HG03108 (cell line): ENCODE results near the gene SMCO3.
"Not testable (repeated sequence)": the region's sequence is repeated elsewhere in the genome, so short reads cannot be mapped to it uniquely, and the experiment has no call there.

Source experiments
- ATAC-seq: cut with Tn5 transposase; IDR thresholded peaks from one replicate; pipeline ENCODE4 v1.9.1; 2021; ENCODE audit warnings: moderate library complexity; ENCODE audit not compliant: unreplicated experiment

Gene SMCO3

DNA sequence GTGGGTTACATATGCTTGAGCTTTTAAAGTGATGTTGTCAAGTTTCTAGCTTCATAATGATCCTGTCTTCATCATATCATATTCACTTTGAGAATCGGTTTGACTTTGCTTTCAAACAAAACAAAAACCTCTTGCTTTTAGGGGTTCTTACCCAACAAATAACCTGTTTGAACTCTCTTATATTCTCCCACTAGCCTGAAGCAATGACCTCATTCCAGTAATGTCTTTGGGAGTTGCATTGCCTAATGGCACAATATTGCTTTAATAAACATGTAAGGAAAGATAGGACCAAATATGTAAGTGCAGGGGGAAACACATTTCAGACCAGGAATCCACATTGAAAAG is 38.4 kb downstream of the SMCO3 start:
- no peak for ATAC-seq

- no peak for ATAC-seq
Measured at GRCh38 chr12:14774906-14775635, 38.9 kb downstream of the SMCO3 start.

DNA sequence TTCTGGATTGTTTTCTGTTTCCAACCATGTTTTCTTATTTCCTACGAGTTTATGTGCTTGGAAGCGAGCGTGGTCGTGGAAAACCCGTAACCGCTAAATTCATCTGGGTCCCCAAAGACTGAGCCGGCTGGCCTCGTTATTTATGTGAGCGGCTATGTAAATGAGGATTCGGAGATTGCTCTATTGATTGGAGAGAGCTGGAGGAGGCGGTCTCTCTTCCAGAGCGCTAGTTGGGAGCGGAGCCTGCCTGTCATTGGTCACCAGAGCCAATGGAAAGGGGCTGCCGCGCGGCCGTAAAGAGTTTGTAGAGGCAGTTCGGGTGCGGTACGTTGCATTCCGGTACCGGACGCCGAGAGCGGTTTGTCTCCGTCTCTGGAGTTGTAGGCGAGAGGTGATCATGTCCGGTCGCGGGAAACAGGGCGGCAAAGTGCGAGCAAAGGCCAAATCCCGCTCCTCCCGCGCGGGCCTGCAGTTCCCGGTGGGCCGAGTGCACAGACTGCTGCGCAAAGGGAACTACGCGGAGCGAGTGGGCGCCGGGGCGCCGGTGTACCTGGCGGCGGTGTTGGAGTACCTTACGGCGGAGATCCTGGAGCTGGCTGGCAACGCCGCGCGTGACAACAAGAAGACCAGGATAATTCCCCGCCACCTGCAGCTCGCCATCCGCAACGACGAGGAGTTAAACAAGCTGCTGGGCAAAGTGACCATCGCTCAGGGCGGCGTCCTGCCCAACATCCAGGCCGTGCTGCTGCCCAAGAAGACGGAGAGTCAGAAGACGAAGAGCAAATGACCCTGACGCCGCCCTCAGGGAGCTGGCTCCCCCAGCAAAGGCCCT is 39.7 kb downstream of the SMCO3 start:
- ATAC-seq = peak; percentile 50

DNA sequence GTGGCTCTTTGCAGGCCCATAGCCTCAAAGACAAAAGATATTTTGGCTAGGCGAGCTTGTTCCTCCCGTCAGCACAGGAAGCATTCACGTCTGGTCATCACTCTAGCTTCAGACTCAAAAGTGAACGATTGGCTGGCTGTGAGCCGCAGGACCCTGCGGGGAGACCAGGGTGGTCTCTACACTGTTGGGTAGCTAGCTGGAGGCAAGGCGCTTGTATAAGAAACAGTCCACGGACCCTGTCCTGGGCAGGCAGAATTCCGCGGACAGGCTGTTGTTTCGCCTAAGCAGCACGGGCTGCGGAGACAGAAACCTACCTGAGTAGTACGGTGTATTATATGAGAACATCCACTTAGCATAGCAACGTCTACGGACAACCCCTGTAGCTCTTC is 40.3 kb downstream of the SMCO3 start:
- ATAC-seq = peak; percentile 9

DNA sequence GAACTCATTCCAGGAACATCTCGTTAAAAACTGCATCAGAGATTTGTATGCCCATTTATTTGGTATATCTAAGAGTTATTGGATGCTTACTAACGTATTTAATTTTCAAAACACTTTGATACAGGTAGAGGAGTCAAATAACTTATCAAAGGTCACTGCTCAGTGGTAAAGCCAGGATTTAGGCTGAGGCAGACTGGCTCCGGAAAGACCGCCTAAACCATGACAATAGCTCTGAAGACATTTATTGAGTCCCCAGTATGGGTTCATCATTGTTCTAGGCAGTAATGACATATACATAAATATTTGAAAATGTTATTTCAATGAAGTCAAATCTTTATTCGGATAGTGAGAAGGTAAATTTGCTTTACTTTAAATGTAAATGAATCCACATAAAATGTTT is 41.0 kb downstream of the SMCO3 start:
- no peak for ATAC-seq

GRCh38 chr12:14771651-14772137 is 42.3 kb downstream of the SMCO3 start:
- ATAC-seq = no peak

DNA sequence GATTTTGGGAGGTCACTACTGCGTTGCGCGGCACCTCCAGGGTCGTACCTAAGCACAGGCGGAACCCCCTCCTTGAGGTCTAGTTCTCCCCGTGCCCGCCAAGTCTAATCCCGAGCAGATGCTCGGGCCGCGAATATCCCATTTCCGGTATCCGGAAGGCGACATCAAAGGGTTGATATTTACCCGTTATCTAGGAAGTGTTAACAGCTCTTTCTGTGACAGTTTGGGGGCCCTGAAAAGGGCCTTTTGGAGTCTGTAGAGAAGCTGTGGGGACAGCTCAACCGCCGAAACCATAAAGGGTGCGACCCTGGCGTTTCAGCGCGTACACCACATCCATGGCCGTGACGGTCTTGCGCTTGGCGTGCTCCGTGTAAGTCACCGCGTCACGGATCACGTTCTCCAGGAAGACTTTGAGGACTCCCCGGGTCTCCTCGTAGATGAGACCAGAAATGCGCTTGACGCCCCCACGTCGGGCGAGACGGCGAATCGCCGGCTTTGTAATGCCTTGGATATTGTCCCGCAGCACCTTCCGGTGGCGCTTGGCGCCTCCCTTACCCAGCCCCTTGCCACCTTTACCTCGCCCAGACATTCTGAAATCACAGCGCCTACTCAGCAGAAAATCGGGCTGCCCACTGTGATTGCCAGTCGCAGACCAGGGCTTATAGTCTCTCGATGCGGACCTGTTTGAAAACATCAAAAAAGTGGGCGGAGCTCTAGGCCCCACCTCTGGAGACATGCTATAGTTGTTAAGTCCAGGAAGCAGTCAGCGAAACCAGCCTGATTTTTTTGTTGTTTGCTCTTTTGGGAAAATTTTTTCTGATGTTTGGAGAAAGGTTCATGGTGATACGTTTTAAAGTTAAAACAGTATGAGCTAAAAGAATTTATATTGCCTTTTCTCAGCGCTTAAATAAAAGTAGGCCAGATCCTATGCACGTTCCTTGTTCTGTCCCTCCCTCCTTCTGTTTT is 43.2 kb downstream of the SMCO3 start:
- peak; percentile 23 for ATAC-seq

- ATAC-seq = peak; percentile 31
Measured at GRCh38 chr12:14769969-14770495, 44.0 kb downstream of the SMCO3 start.

- no peak for ATAC-seq
Measured at GRCh38 chr12:14769466-14769968, 44.5 kb downstream of the SMCO3 start.

DNA sequence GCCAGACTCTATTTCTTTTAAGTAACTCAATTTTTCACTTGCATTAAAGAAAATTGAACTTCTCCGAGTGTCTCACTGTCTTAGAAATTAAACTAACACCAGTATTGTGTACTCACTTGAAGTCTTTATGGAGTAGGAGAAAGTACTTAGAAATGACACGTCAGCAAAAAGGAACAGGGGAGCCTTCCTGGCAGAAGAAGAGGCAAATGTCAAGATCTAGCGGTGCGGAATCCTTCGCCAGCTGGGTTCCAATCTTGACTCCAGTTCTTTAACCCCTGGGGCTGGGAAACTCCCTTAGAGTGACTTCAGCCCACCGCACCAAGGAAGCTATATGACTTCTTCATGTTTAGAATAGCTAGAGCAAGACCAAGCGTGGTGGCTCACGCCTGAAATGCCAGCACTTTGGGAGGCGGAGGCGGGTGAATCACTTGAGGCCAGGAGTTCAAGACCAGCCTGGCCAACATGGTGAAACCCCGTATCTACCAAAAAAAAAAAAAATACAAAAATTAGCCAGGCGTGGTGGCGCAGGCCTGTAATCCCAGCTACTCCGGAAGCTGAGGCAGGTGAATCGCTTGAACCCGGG is 45.1 kb downstream of the SMCO3 start:
- no peak for ATAC-seq

GRCh38 chr12:14767617-14768016 is 46.4 kb downstream of the SMCO3 start:
- no peak for ATAC-seq

DNA sequence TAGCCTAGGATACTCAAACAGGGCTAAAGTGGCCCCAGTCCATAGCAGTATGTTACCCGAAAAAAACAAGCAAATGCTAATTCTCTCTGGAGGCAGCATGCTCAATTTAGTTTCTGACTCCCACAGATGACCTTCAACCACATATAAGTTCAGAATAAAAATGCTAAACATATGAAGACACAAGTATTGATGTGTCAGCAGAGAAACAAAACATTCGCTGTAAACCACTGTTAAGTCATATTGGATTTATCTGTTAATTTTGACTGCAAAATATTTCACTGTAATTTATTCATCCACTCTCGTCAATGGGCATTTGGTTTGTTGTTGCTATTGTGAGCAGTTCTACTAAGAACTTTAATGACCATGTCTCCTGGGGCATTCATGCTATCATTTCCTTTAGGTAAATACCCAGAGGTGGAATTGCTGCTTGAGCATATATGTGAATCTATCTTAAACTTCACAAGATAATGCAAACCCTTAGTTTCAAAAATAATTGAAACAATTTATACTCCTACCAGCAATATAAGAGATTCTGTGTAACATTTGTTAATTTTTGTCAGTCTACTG is 47.2 kb downstream of the SMCO3 start:
- no peak for ATAC-seq

- not testable (repeated sequence) for ATAC-seq
Measured at GRCh38 chr12:14766020-14766419, 48.0 kb downstream of the SMCO3 start.

DNA sequence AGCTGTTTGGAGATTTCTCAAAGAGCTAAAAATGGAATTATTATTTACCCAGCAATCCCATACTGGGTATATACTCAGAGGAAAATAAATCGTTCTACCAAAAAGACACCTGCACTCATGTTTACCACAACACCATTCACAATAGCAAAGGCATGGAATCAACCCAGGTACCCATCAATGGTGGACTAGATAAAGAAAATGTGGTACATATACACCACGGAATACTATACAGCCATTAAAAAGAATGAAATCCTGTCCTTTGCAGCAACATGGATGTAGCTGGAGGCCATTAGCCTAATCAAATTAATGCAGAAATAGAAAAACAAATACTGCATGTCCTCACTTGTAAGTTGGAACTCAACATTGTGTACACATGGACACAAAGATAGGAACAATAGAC is 48.6 kb downstream of the SMCO3 start:
- no peak for ATAC-seq

DNA sequence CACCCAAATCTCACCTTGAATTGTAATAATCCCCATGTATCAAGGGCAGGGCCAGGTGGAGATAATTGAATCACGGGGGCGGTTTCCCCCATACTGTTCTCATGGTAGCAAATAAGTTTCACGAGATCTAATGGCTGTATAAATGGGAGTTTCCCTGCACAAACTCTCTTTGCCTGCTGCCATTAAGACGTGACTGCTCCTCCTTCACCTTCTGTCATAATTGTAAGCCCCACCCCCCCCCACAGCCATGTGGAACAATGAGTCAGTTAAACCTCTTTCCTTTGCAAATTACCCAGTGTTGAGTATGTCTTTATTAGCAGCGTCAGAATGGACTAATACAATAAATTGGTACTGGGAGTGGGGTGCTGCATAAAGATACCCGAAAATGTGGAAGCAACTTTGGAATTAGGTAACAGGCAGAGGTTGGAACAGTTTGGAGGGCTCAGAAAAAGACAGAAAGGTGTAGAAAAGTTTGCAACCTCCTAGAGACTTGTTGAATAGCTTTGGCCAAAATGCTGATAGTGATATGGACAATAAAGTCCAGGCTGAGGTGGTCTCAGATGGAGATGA is 54.2 kb downstream of the SMCO3 start:
- ATAC-seq = not testable (repeated sequence)

GRCh38 chr12:14756334-14757143 is 57.4 kb downstream of the SMCO3 start:
- no peak for ATAC-seq
